ENCODE results near the gene PAH.
A peak's percentile ranks its signal among the peaks of the same experiment; 100 is the strongest.

Gene PAH

DNA sequence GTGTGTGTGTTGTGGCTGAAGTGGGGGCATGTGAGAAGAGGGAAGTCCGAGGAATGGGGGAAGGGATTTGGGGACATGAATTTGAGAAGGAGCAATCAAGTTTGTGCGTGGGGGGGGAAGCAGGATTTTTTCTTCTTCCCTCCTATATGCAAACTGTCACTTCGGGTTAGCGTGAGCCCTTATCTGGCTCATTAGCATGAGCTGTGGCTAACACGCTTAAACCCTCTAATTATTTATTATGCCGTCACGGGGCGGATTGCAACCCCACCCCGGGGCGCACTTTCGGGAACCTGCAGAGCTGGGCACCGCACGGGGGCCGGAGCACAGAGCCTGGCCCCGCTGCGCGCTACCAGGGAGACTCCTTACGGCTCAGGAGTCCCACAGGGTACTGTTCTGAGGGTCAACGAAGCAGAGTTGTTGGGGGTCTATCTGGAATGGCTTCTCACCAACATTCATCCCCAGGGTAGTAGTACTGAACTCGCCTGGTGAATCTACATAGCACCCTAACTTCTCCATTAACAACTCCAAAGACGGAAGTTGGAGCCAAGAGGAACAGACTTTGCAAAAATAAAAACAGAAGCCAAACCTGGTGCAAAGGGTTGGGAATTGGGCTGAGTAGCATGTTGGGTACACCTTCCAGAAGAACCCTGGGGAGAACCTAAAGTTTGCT lies 34.0 kb upstream of the PAH start:
- Histone ChIP-seq H3K36me3 (ENCODE audit: low read depth) (no peaks in the 10 kb centered on the region), H3K27ac (ENCODE audit: poor library complexity, severe bottlenecking) (no peak overlapping the region), H3K4me3 (ENCODE audit: severe bottlenecking) (no peak overlapping the region), H3K9me3 (ENCODE audit: severe bottlenecking) (no peaks in the 10 kb centered on the region), H3K27me3 (ENCODE audit: insufficient read depth, poor library complexity, severe bottlenecking) (peaks cover 72% of the 10 kb centered on the region), H3K4me1 (ENCODE audit: insufficient read depth, poor library complexity, severe bottlenecking) (no peaks in the 10 kb centered on the region)
- TF ChIP-seq, protein P1, sequence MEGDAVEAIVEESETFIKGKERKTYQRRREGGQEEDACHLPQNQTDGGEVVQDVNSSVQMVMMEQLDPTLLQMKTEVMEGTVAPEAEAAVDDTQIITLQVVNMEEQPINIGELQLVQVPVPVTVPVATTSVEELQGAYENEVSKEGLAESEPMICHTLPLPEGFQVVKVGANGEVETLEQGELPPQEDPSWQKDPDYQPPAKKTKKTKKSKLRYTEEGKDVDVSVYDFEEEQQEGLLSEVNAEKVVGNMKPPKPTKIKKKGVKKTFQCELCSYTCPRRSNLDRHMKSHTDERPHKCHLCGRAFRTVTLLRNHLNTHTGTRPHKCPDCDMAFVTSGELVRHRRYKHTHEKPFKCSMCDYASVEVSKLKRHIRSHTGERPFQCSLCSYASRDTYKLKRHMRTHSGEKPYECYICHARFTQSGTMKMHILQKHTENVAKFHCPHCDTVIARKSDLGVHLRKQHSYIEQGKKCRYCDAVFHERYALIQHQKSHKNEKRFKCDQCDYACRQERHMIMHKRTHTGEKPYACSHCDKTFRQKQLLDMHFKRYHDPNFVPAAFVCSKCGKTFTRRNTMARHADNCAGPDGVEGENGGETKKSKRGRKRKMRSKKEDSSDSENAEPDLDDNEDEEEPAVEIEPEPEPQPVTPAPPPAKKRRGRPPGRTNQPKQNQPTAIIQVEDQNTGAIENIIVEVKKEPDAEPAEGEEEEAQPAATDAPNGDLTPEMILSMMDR (IDR thresholded peaks at IDR 0.05; ENCODE audit: poor library complexity, severe bottlenecking): no peak
- no peak for DNase-seq (ENCODE audit: low spot score)
- ATAC-seq (ENCODE audit: low read depth): no peak

DNA sequence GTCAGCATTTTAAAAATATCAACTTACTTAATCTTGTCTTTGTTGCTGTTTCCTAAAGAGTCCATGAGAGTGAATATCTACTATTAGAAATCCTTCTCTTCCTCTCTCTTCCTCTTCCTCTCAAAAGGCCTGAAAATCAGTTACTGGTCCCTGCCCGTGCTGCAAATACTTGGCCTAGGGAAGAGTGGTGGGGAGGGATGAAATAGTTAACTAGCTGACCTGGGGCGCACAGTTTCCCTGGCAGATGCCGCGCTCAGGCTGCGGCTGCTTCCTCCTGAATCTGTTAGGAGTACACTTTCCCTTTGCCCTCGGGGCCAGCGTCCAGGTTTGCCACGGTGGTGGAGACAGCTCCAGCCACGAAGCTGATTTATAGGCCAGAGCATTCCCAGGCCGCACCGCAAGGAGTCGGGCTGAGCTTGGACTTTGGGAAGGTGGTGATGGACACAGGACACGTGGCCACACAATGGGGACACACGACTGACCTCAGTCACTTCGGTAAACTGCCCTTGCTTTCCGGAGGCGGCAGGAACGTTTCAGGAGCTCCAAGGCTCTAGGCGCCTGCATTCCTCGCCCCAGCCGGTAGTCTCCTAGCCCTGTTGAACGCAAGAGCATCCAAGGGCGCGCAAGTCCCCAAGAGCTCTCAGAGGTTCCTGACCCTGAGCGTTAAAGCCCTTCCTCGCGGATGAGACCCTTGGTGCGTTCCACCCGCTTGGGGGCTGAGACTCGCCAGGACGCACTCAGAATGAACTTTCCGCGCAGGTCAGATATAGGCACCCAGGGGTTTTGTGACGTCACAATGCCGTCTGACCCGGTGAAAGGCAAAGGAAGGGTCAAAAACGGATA lies 33.3 kb upstream of the PAH start:
- no peak overlapping the region for H3K4me3 ChIP-seq (ENCODE audit: severe bottlenecking)
- H3K27me3 ChIP-seq (ENCODE audit: insufficient read depth, poor library complexity, severe bottlenecking): peaks cover 64% of the 10 kb centered on the region

DNA sequence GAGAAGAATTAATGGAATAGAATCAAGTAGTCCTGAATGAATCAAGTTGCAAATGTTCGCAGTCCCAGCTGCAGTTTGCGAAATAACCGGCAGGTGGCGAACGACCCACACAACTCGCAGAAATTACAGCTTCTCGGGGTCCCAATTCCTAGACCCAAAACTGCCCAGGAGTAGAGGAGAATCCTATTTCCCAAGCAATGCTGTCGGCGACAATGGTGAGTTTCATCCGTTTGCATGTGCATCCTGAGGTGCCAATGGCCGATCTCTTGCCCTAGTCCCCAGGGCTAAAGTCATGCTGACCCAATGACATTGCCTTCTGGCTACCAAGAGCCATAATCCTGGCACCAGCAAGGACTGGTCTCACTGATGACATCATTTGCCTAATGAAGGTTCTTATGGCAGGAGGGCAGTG lies 31.9 kb upstream of the PAH start:
- ATAC-seq (ENCODE audit: low read depth): no peak
- H3K9me3 ChIP-seq (ENCODE audit: severe bottlenecking): no peaks in the 10 kb centered on the region
- no peak for DNase-seq (ENCODE audit: low spot score)
- TF ChIP-seq, protein P1 (IDR thresholded peaks at IDR 0.05; ENCODE audit: poor library complexity, severe bottlenecking): peak; percentile 82
- no peak overlapping the region for H3K27ac ChIP-seq (ENCODE audit: poor library complexity, severe bottlenecking)
- H3K36me3 ChIP-seq (ENCODE audit: low read depth): no peaks in the 10 kb centered on the region
- no peaks in the 10 kb centered on the region for H3K4me1 ChIP-seq (ENCODE audit: insufficient read depth, poor library complexity, severe bottlenecking)
- H3K27me3 ChIP-seq (ENCODE audit: insufficient read depth, poor library complexity, severe bottlenecking): peaks cover 50% of the 10 kb centered on the region
- H3K4me3 ChIP-seq (ENCODE audit: severe bottlenecking): no peak overlapping the region

More for the DNA sequence above, 33.3 kb upstream of the PAH start:
- Histone ChIP-seq H3K9me3 (ENCODE audit: severe bottlenecking) (no peaks in the 10 kb centered on the region), H3K27ac (ENCODE audit: poor library complexity, severe bottlenecking) (no peak overlapping the region), H3K36me3 (ENCODE audit: low read depth) (no peaks in the 10 kb centered on the region), H3K4me1 (ENCODE audit: insufficient read depth, poor library complexity, severe bottlenecking) (no peaks in the 10 kb centered on the region)
- TF ChIP-seq, protein P1 (IDR thresholded peaks at IDR 0.05; ENCODE audit: poor library complexity, severe bottlenecking): no peak
- ATAC-seq (ENCODE audit: low read depth): peak; percentile 42; the same call in 2 of the 3 replicates
- DNase-seq (ENCODE audit: low spot score): no peak

DNA sequence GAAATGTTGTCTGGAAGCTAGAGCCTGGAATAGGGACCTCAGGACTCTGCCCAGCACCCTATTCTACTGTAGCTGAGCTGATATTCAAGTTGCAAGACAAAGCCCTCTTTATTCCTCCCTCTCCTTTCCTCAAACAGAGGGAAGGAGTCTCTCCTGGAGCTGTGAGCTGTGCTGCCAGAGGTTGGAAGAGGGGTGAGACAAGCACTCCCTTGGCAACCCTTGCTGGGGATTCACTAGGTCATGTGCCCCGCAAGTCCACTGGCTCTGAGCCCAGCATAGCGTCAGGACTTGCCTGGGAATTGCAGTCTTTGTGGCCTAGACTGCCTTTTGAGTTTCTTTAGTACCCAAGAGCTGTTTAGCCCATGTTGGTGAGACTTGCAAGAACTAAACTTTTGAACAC lies 29.0 kb upstream of the PAH start:
- no peak overlapping the region for H3K27ac ChIP-seq (ENCODE audit: poor library complexity, severe bottlenecking)
- no peaks in the 10 kb centered on the region for H3K36me3 ChIP-seq (ENCODE audit: low read depth)
- TF ChIP-seq, protein P1 (IDR thresholded peaks at IDR 0.05; ENCODE audit: poor library complexity, severe bottlenecking): no peak
- H3K4me1 ChIP-seq (ENCODE audit: insufficient read depth, poor library complexity, severe bottlenecking): no peaks in the 10 kb centered on the region
- no peaks in the 10 kb centered on the region for H3K9me3 ChIP-seq (ENCODE audit: severe bottlenecking)
- peaks cover 21% of the 10 kb centered on the region for H3K27me3 ChIP-seq (ENCODE audit: insufficient read depth, poor library complexity, severe bottlenecking)
- DNase-seq (ENCODE audit: low spot score) (no peak), ATAC-seq (ENCODE audit: low read depth) (no peak)
- no peak overlapping the region for H3K4me3 ChIP-seq (ENCODE audit: severe bottlenecking)

Data from RWPE2 (cell line).